GM18502 (cell line): ENCODE results near the gene LDHAL6B.
"Not testable (repeated sequence)": the region's sequence is repeated elsewhere in the genome, so short reads cannot be mapped to it uniquely, and the experiment has no call there.

Experiments
- ATAC-seq: cut with Tn5 transposase; IDR thresholded peaks from one replicate; pipeline ENCODE4 v1.9.1; 2021; ENCODE audit warnings: mild to moderate bottlenecking; ENCODE audit not compliant: unreplicated experiment, poor library complexity

Gene LDHAL6B

GRCh38 chr15:59206623-59207183 lies at the start of gene LDHAL6B:
TSS of gene LDHAL6B (plus strand) at chr15:59206843. CDS start at chr15:59206941, 98 bp downstream.
- no peak for ATAC-seq

GRCh38 chr15:59157396-59157795 lies 49.2 kb upstream of the LDHAL6B start:
- no peak for ATAC-seq

- no peak for ATAC-seq
These were observed 48.6 kb upstream of the LDHAL6B start for GRCh38 chr15:59157840-59158700.

GRCh38 chr15:59158701-59159034 lies 48.0 kb upstream of the LDHAL6B start:
- no peak for ATAC-seq

- no peak for ATAC-seq
These were observed 47.4 kb upstream of the LDHAL6B start for GRCh38 chr15:59159210-59159609.

- no peak for ATAC-seq
These were observed 45.6 kb upstream of the LDHAL6B start for GRCh38 chr15:59160880-59161593.

GRCh38 chr15:59162080-59162479 lies 44.6 kb upstream of the LDHAL6B start:
- not testable (repeated sequence) for ATAC-seq

GRCh38 chr15:59165726-59166125 lies 40.9 kb upstream of the LDHAL6B start:
- no peak for ATAC-seq

- ATAC-seq = no peak
These were observed 40.5 kb upstream of the LDHAL6B start for GRCh38 chr15:59166166-59166565.

GRCh38 chr15:59166601-59167265 lies 39.9 kb upstream of the LDHAL6B start:
- no peak for ATAC-seq

GRCh38 chr15:59168536-59168935 lies 38.1 kb upstream of the LDHAL6B start:
- no peak for ATAC-seq

- ATAC-seq = no peak
These were observed 37.4 kb upstream of the LDHAL6B start for GRCh38 chr15:59169251-59169708.

GRCh38 chr15:59170295-59171066 lies 36.2 kb upstream of the LDHAL6B start:
- ATAC-seq = no peak

GRCh38 chr15:59171067-59171397 lies 35.6 kb upstream of the LDHAL6B start:
- ATAC-seq = no peak

- ATAC-seq = no peak
These were observed 34.2 kb upstream of the LDHAL6B start for GRCh38 chr15:59172289-59172901.

- no peak for ATAC-seq
These were observed 33.4 kb upstream of the LDHAL6B start for GRCh38 chr15:59173194-59173593.

- no peak for ATAC-seq
These were observed 32.4 kb upstream of the LDHAL6B start for GRCh38 chr15:59174151-59174834.

GRCh38 chr15:59174835-59175831 lies 31.5 kb upstream of the LDHAL6B start:
- ATAC-seq = no peak
